Tracheal epithelial cell (primary cell): ENCODE data around the gene CPNE5. TPM values are rescaled to one million over a fixed set of nuclear protein-coding genes. Genes with fewer than 3 reads are reported as not detected.

Experiments used
- total RNA-seq: library from RNA; depleted of rRNA; stranded (reverse); fragments of >200 nt; gene quantifications from 2 replicates; pipeline ENCODE4 v1.2.1, GENCODE V29; 2014

Gene CPNE5
- total RNA-seq = under 0.01 TPM in 1 of 2 replicates, not detected in the other

DNA sequence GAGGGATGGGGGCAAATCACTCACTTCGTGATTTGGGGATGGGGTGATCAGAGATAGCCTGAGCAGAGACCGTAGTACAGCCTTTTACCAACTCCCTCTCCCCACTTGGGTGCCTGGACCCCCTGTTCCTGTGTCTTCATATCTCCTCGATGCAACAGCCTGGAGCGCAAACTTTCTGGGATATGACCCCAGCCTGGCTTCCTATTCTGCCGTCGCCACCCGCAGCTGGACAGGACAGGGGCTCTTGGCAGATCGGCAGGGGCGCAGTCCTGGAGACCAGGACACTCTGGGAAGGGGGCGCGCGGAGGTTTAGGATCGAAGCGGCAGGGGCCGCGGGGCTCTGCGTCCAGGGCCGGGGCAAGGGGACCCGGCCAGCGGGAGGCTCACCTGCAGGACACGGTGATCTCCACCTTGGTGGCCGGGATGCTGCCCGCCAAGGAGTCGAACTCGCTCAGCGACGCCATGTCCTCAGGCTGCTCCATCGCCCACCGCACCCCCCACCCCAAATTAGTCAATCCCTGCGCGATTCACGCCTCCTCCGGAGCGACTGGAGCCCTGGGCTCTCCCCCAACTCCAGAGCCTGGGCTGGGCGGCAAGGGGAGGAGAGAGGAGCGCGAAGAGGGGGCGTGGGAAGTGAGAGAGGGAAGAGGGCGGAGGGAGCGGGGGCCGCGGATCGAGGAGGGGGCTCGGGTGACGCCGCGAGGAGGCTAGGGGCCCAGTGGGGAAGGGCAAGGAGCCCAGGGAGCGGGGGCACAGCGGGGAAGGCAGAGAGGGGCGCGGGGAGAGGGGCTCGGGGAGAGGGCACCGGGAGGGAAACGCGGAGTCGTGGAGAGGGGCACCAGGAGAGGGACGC, at the start of gene CPNE5:
Gene CPNE5, minus strand, starts transcription at position 549 of the 853 bp plus-strand sequence. Its CDS starts 67 bp downstream, at position 482.

DNA sequence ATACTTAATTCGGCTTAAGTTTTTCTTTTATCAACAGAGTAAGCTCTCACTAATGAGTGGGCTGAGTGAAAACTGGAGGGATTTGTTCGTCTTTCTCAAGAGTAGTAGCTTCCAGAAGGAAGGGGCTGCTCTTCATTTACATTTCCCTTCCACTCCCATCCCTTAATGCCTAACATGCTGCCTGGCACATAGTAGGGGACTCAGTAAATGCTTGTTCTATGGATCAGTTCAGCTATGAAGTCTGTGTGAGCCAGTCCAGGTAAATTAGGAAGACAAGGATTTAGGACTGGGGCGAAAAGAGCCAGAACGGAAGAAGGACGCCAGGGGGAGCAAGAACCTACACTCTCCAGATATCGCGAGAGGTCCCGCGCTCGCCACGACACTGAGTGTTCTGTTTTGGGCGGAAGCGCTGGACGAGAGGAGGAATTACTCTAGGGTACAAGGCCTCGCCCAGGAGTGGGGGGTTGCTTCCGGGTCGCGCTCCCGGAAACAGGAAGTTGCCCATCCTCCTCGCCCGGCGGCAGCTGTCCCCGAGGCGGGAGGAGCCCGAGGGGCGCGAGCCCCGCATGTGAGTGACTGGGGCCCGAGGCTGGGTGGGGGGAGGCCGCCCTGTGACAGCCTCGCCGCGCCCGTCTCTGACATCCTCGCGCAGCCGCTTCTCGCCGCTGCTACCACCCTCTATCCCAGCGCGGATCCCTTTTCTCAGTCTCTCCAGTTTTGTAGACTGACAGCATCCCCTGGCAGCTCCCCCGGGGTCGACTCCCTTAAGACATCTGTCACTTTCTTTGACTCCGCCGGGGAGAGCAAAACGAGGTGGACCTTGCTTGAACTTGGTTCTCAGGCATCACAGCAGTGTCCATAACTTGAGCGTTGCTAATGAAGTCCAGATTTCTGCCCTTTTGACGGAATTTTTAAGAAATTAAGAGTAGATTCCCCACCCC, 46.5 kb upstream of the CPNE5 start, which contains the start of gene C6orf89:
Gene C6orf89, plus strand, starts transcription at position 492 of the 941 bp plus-strand sequence. CDS start 13,493 bp downstream, outside the sequence.

GRCh38 chr6:36874443-36875249, 35.4 kb upstream of the CPNE5 start, which contains the start of gene PPIL1:
Gene PPIL1 (minus strand): TSS chr6:36874803. CDS start chr6:36874772, 31 bp downstream.

GRCh38 chr6:36697481-36697903, 141.8 kb downstream of the CPNE5 start, which contains the start of gene RAB44:
Gene RAB44 (plus strand): TSS chr6:36697826. CDS start chr6:36704236, 6,410 bp downstream.

Other genes with a start within 250 kb of the CPNE5 start
- gene SRSF3, start 245.1 kb downstream of the CPNE5 start, total RNA-seq = 136 and 301 TPM in 2 replicates
- 384 and 499 TPM in 2 replicates for gene CDKN1A, start 160.7 kb downstream of the CPNE5 start, total RNA-seq
- gene RAB44, start 141.6 kb downstream of the CPNE5 start, total RNA-seq = under 0.01 TPM in 1 of 2 replicates, not detected in the other
- gene PPIL1, start 35.4 kb upstream of the CPNE5 start, total RNA-seq = 37.6 and 40.1 TPM in 2 replicates
- 21.2 and 27.1 TPM in 2 replicates for gene C6orf89, start 46.5 kb upstream of the CPNE5 start, total RNA-seq
- under 0.01 TPM in 1 of 2 replicates, not detected in the other for gene PI16, start 115.3 kb upstream of the CPNE5 start, total RNA-seq
- gene MTCH1, start 146.8 kb upstream of the CPNE5 start, total RNA-seq = 196 and 237 TPM in 2 replicates
- gene FGD2, start 166.2 kb upstream of the CPNE5 start, total RNA-seq = under 0.01 and 0.48 TPM in 2 replicates